ENCODE measurements around the gene CCDC9B.

CCDC9B gene

GRCh38 chr15:40327457-40327856 lies 13.3 kb downstream of the CCDC9B start:
- DNase-seq = no peak

- DNase-seq = no peak
Observed at GRCh38 chr15:40325700-40326099, 15.0 kb downstream of the CCDC9B start.

GRCh38 chr15:40325188-40325587 lies 15.6 kb downstream of the CCDC9B start:
- no peak for DNase-seq

- no peak for DNase-seq
Observed at GRCh38 chr15:40323953-40324937, 16.5 kb downstream of the CCDC9B start.

GRCh38 chr15:40323239-40323952 lies 17.3 kb downstream of the CCDC9B start, which contains the start of gene INAFM2:
Gene INAFM2 (plus strand): TSS chr15:40323692. CDS start chr15:40324056, 364 bp downstream.
- peak; percentile 79 for DNase-seq

GRCh38 chr15:40322531-40323238 lies 18.1 kb downstream of the CCDC9B start:
- DNase-seq = no peak

GRCh38 chr15:40320931-40321371 lies 19.8 kb downstream of the CCDC9B start:
- DNase-seq = peak; percentile 10

GRCh38 chr15:40320409-40320808 lies 20.3 kb downstream of the CCDC9B start:
- no peak for DNase-seq

GRCh38 chr15:40317580-40317979 lies 23.2 kb downstream of the CCDC9B start:
- DNase-seq = no peak

- no peak for DNase-seq
Observed at GRCh38 chr15:40316931-40317330, 23.8 kb downstream of the CCDC9B start.

- no peak for DNase-seq
Observed at GRCh38 chr15:40314723-40315276, 25.9 kb downstream of the CCDC9B start.

GRCh38 chr15:40313531-40314398 lies 27.0 kb downstream of the CCDC9B start:
- no peak for DNase-seq

- DNase-seq = no peak
Observed at GRCh38 chr15:40312370-40313158, 28.2 kb downstream of the CCDC9B start.

- no peak for DNase-seq
Observed at GRCh38 chr15:40310993-40311392, 29.7 kb downstream of the CCDC9B start.

- no peak for DNase-seq
Observed at GRCh38 chr15:40310001-40310959, 30.5 kb downstream of the CCDC9B start.

- no peak for DNase-seq
Observed at GRCh38 chr15:40309344-40309862, 31.3 kb downstream of the CCDC9B start.

- DNase-seq = no peak
Observed at GRCh38 chr15:40307421-40308211, 33.1 kb downstream of the CCDC9B start, which contains the start of gene PLCB2. Gene PLCB2 (minus strand): TSS chr15:40307935. CDS start chr15:40307672, 263 bp downstream.

GRCh38 chr15:40306908-40307307 lies 33.8 kb downstream of the CCDC9B start:
- no peak for DNase-seq

All from T1000 (cell line).